GM12891 (cell line): ENCODE data around the gene FAF1.

ENCODE experiments used
- PAX5 ChIP-seq: IDR thresholded peaks from 2 replicates; pipeline ENCODE4 v1.6.1; 2011; ENCODE audit warnings: low read length, moderate library complexity, mild to moderate bottlenecking; ENCODE audit not compliant: insufficient read depth, severe bottlenecking
- POLR2A ChIP-seq: IDR thresholded peaks from 2 replicates; pipeline ENCODE4 v1.6.1; 2011; ENCODE audit warnings: low read depth, low read length, control low read depth
- POLR2AphosphoS5 ChIP-seq: IDR thresholded peaks from 2 replicates; pipeline ENCODE4 v1.6.1; 2011; ENCODE audit warnings: low read depth, low read length, control low read depth
- SPI1 ChIP-seq: IDR thresholded peaks from 2 replicates; pipeline ENCODE4 v1.6.1; 2011; ENCODE audit warnings: low read depth, low read length, control low read depth
- TAF1 ChIP-seq: IDR thresholded peaks from 2 replicates; pipeline ENCODE4 v1.6.1; 2011; ENCODE audit warnings: low read depth, low read length, control low read depth

DNA sequence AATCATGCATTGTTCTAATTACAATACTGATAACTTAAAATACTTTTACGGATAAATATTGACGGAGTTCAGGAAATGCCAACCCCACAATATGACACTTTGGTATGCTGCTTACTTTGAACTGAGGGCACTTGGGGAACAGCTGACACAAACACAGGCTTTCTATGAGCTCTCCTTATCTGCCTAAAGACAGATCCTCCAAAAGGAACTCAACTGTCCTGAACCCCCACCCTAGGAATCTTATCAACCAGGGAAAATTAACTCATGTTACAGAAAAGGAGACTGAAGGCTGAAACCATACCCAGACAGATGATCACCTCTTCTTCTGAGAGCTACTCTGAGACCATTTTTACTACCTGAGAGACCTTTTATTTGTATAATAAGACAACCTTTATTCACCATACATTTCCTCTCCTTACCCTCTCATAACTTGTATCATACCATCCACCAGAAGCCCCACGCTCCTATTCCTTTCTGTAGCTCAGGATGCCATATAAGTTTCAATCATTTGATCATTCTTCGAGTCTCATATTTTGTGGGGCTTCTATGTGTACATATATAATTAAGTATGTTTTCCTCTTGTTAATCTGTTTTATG is 239.5 kb downstream of the FAF1 start:
- TF ChIP-seq POLR2A = no peak
- TF ChIP-seq TAF1 = no peak
- TF ChIP-seq POLR2AphosphoS5 = no peak
- TF ChIP-seq PAX5 = no peak
- TF ChIP-seq SPI1 = no peak
